Stimulated activated CD4-positive, alpha-beta T cell treated with anti-CD3 and anti-CD28 coated beads, Interleukin-2, amount 100 ng/mL, for 24 hours (primary cell): ENCODE measurements around the gene USP30.

Experiments used
- DNase-seq, 2 donors: peaks; one replicate each; pipeline ENCODE4 v3.0.0-alpha.2; 2020

The USP30 gene

DNA sequence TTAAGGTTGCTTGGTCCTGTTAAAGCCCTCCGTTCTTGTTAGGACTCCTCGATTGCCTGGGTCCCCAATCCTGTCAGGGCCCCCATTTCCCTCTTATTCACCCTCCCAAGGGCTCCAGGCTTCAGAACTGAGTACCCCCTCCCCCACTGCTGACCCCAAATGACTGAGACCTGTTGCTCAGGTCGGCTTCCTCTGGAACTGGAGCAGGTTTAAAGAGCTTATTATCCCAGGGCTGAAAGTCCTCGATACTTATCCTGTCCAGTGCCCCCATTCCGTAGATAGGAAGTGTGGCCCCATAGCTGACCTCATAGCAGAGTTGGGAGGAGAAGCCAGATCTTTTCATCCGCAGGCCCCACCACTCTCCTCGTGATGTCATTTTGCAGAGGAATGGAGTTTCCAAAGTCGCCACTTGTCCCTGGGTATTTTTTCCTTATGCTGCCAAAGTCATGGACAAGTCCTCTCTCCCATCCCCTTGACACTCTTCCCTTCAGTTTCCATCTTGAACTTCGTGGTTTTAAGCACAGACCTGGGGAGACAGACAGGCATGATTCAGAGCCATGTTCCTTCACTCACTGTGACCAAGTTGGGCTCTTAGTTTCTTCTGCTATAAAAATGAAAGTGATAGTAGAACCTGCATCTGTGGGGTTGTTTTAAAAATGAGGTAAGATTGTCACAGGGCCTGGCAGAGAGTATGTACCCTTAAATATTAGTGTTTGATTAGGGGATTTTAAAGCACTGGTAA lies 1.2 kb downstream of the USP30 start:
- DNase-seq = peak; percentile 14 to 28

DNA sequence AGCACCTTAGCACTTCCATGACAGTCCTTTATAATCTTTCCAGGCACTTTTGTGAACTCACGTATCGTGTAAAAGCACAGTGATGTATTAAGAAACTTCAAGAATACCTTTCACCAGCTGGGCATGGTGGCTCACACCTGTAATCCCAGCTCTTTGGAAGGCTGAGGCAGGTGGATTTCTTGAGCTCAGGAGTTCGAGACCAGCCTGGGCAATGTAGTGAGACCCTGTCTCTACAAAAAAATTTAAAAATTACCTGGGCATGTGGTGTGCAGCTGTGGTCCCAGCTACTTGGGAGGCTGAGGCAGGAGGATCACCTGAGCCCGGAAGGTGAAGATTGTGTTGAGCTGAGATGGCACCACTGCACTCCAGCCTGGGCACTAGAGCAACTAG lies 1.7 kb downstream of the USP30 start:
- DNase-seq = peak in 1 of 2 donors; percentile 3

DNA sequence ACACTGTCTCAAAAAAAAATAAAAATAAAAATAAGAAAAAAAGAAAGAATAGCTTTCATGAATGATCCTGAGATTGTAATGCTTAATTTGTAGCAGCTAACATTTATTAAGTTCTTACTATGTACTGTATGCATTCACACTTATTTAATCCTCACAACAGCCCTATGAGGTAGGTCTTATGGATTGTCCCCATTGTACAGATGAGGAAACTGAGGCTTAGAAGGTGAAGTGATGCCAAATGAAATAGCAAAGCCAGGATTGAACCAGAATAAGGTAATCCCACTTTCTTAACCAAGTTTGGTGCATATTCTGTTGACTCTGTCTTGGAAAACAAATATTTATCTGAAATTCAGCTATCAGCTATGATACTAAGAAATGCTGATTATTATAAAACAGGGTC lies 2.1 kb downstream of the USP30 start:
- no peak for DNase-seq

DNA sequence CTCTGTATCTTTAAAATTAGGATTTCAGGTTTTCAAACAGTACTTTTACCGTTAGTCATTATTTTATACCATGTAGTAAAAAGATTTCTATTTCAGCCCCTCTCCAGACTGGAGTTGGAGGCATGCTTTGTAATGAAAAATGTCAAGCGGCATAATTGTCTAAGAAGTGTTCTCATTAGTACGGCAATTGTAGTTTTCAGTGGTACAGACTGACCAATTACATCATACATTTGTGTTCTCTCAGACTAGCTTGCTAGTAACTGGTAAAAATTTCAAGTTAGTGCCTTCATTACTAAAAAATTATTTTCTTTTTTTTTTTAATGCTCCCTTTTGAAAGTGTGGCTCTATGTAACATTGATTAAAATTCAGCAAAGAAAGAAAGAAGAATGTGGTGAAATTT lies 4.5 kb downstream of the USP30 start:
- no peak for DNase-seq

DNA sequence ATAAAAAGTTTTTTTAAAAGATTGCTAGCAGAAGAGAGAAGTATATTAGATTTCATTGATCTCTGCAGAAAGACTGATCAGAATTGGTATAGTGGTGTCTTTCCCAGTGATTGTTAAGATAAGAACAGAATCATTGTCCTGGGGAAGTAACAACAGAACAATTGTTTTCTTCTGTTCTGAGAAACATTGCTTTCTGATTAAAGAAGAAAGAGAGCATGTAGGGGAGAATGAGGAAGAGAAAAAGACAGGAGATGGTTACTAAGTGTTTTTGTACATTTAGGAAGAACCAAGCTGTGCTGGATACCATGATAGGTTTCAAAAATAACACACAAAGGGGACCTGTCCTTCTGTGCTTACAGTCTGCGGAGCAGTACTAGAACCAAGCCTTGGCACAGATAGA lies 5.0 kb downstream of the USP30 start:
- DNase-seq = no peak

DNA sequence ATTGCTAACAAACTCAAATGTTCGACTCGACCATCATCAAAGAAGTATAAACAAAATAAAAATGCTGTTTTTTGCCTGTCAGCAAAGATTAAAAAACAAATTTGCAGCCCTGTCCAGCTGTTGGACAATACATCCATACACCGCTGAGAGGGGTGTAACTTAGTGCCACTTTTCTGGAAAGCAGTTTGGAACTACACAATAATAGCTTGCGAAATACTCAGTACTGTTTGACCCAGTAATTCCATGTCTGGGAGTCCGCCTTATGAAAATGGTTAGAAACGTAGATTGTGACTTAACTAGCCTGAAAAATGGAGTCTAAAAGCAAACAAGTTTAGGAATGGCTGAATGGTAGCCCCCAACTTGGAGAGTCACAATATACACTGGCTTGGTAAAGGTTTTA lies 6.4 kb downstream of the USP30 start:
- no peak for DNase-seq

DNA sequence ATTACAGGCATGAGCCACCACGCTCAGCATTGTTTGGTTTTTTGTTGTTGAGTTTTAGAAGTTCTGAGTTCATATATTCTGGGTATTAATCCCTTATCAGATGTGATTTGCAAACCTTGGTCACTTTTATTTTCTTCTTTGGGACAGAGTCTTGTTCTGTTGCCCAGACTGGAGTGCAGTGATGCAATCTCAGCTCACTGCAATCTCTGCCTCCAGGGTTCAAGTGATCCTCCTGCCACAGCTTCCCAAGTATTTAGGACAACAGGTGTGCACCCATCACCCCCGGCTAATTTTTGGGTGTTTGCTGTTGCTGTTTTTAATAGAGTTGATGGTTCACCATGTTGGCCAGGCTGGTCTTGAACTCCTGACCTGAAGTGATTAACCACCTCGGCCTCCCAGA lies 11.8 kb downstream of the USP30 start:
- DNase-seq = no peak

DNA sequence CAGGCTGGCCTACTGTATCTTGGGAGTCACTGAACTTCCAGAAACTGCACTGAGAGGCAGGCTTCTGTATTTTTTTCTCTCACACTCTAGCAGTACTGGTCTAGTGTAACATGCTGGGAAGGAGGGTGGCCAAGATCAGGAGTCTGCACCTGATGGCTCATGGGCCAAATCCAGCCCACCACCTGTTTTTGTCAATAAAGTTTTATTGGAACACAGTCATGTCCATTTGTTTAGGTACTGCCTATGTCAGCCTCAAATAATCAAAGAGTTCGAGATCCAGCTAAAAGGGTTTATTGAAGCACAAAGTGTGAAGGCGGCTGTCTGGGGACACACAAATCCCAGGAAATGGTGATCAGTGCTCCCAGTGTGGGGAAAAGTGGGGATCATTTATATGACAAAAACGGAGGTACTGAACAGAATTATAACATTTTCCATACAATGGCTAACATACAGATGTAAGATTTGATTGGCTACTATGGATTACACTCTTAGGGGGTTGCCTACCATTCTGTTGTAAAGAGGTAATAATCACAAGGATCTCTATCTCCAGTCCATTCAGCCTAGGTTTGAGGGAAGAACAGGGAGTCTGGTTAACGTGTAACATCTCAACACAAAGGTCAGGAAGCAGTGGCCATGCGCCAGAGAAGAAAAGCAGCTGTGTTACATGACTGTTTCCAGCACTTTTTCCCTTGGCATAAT lies 12.9 kb downstream of the USP30 start:
- no peak for DNase-seq

DNA sequence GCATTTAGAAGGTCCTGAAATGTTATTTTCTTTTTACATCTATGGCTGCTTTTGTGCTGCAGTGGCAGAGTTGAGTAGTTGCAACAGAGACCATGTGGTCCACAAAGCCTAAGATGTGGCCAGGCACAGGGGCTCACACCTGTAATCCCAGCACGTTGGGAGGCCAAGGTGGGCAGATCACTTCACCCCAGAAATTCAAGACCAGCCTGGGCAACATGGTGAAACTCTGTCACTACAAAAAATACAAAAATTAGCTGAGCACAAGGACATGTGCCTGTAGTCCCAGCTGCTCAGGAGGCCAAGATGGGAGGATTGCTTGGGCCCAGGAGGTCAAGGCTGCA lies 13.4 kb downstream of the USP30 start:
- DNase-seq = no peak

DNA sequence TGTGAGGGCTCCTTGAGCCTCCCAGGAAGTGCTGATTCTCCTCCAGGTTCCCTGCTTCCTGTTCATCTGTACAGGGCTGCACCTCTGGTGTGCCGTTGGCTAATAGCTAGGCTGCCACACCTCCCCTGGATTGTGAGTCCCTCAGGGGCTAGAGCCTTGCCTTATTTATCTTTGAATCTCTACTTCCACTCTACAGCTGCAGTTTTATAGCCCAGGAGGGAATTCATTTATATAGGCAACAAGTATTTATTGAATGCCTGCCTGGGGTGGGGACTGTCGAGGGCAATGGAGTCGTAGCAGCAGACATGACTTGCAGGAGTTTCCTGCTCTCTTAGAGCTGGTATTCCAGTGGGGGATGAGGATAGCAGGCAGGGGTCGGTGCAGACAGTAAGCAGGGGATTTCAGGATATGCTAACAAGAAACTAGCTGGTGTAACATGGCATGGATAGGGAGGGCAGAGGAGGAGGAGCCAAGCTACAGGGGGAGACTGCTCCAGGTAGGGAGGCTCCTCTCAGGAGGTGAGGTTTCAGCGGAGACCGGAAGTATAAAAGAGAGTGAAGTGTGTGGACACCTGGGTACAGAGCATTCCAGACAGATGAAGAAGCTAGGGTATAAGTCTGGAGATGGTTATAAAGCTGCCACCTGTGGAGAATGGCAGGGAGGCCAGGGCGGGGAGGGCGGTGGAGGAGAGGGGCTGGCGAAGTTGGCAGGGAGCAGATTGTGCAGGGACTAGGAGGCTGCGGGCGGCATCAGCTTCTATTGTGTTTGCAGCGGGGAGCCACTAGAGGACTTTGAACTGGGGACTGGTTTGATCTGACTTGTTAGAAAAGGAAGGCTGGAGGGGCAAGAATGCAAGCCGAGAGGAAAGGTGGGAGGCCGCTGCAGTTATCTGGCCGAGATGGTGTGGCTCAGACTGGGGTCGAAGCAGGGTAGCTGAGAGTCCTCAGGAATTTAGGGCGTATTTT lies 17.2 kb downstream of the USP30 start:
- DNase-seq = no peak

DNA sequence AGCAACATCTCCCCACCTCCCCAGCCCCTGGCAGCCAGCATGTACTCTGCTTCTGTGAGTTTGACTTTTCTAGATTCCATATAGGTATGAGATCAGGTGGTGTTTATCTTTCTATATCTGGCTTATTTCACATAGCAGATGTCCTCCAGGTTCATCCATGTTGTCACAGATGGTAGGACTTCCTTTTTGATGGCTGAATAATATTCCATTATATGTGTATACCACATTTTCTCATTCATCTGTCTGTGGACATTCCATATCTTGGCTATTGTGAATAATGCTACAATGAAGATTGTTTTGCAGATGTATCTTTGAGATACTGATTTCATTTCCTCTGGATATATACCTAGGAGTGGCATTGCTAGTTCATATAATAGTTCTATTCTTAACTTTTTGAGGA lies 22.5 kb downstream of the USP30 start:
- no peak for DNase-seq

DNA sequence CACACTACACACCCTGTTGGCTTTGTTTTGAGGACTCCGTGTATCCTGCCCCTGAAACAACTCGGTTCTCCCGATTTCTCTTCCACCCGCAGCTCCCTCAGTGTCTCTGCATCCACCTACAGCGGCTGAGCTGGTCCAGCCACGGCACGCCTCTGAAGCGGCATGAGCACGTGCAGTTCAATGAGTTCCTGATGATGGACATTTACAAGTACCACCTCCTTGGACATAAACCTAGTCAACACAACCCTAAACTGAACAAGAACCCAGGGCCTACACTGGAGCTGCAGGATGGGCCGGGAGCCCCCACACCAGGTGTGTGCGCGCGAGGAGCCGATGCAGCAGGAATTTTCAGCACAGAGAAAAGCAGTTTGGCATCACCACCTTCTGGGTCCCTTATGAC lies 30.4 kb downstream of the USP30 start:
- DNase-seq = no peak

DNA sequence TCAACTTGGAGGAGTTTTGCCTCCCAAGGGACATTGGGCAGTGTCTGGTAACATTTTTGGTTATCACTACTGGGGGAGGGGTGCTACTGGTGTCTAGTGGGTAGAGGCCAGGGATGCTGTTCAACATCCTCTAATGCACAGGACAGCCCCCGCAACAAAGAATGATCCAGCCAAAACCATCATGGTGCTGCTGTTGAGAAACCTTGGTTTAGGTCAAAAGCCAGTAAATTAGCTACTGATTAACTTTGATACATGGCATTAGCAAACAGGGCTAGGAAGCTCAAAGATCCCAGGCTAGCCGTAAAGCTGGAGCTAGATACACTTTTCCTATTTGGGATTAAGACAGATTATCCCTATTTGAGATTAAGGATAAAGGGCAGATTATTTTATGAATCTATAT lies 32.0 kb downstream of the USP30 start:
- no peak for DNase-seq

DNA sequence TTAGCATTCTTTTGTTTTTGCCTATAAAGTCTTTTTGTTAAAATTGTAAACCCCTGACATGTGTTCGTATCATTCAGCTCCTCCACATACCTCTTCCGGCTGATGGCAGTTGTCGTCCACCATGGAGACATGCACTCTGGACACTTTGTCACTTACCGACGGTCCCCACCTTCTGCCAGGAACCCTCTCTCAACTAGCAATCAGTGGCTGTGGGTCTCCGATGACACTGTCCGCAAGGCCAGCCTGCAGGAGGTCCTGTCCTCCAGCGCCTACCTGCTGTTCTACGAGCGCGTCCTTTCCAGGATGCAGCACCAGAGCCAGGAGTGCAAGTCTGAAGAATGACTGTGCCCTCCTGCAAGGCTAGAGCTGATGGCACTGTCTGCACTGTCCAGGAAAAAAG lies 33.2 kb downstream of the USP30 start:
- no peak for DNase-seq

DNA sequence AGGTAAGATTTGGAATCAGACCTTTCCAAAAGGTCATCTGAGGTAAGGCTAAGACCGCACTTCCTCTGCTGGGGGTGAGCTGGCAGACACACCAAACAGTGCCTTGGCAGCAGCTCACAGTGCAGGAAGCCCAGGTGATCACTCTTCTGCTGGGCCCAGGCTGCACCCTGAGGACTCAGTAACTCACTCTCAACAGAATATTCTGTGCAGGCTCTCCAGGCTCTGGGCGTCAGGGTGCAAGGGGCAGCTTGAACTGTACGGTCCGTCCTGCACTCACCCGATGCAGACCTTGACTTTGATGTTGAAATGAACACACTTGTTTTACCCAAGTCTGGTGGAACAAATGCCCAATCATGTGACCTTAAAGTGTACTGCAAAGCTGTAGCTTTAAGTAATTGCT lies 34.9 kb downstream of the USP30 start:
- no peak for DNase-seq

DNA sequence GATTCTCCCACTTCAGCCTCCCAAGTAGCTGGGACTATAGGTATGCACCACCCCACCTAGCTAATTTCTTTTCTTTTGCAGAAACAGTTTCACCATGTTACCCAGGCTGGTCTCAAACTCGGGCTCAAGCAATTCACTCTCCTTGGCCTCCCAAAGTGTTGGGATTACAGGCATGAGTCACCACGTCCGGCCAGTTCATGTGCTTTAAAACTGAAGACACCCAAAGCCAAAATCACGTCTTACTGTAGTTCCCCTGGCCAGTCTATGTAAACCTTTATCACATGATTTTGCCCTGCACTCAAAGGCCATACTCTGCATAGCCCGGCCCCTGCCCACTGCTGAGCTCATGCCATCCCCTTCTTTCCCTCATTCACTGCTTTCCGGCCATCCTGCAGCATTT lies 36.4 kb downstream of the USP30 start:
- DNase-seq = no peak

DNA sequence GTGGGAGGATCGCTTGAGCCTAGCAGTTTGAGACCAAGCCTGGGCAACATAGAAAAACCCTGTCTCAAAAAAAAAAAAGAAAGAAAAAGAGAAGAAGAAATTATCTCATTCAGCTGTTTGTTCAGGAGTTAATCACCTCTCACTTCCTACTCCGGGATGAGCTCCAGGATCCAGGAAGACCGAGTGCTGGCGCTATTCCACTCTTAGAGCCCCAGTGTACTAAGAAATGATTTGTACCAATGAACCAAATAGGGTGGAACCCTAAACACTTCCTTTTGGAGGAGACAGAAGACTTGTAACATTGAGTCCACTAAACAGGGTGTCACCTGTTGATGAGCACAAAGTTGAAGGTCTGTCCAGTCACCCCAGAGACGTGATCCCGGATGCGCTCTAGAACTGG lies 37.3 kb downstream of the USP30 start:
- no peak for DNase-seq

DNA sequence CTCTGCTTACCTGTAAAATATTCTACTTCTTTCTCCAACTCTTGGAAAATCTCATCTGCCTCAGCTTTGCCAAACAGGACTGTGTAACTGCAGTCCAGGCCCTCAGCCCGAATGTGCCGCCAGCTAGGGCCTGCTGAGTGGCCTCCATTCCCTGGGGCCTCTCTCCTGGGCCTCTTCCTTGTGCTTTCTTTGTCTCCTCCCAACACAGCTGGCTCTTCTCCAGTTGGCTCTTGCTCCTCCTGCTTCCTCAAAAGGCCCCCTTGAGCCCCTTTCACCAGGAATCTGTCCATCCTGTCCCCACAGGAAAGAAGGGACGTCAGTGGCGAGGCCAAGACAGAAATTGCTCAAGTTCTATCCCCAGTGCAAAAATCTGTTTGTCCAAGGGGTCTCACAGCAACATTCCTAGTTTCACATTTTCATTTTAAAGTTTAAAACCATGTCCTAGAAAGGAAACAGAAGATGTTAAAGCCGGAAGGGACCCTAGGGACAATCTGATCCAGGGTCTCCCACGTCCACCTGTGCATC lies 40.2 kb downstream of the USP30 start:
- DNase-seq = no peak

DNA sequence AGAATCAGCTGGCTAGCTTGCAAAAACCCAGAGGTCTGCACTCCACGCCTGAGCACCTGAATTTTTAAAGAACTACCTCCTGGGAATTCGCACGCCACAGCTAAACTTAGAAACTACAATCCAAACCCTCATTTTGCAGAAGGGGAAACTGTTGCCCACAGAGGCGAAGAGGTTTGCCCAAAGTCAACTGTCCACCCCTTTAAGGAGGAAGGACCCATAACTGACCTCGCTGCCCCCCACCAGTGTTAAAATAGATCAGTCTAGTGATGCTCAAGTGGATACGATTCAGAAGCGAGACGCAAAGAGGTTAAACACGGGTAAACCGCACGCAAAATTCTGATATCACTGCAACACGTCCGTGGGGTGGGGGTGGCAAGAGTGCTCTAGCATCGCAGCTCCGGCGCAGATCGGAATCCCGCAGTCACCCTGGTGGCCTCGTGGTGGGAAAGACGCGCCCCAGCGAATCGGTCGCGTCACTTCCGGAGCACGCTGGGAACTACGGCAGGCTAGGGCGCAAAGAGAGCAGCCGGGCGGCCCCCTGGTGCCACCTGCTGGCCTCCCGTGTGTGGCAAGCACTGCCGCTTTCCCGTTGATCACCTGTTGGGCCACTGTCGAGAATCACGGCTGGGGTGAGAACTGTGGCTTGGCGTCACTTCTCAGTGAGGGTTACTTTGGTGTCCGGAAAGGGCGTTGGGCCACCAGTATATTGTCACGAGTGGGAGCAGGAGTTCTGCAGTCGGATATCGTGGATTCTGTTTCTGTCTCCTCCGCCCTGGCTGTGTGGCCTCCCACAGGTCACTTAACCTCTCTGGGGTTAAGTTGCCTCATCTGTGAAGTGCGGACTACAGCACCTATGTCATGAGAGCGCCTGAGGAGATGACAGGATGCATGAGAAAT lies 40.9 kb downstream of the USP30 start, which contains the start of gene ALKBH2:
Gene ALKBH2, minus strand, starts transcription at position 451 of the 897 bp plus-strand sequence. CDS start 686 bp downstream, outside the sequence.
- DNase-seq = peak; percentile 95 to 96

DNA sequence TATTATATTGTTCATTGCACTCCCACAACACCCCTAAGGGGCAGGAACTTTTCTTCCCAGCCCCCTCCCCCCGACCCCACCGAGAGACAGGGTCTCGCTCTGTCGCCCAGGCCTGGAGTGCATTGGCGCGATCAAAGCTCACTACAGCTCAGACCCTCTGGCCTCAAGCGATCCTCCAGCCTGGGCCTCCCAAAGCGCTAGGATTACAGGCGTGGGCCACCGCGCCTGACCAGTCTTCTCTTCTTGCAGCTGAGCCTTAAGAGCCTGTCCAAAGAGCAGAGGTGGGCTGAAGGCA lies 44.7 kb downstream of the USP30 start:
- no peak for DNase-seq

DNA sequence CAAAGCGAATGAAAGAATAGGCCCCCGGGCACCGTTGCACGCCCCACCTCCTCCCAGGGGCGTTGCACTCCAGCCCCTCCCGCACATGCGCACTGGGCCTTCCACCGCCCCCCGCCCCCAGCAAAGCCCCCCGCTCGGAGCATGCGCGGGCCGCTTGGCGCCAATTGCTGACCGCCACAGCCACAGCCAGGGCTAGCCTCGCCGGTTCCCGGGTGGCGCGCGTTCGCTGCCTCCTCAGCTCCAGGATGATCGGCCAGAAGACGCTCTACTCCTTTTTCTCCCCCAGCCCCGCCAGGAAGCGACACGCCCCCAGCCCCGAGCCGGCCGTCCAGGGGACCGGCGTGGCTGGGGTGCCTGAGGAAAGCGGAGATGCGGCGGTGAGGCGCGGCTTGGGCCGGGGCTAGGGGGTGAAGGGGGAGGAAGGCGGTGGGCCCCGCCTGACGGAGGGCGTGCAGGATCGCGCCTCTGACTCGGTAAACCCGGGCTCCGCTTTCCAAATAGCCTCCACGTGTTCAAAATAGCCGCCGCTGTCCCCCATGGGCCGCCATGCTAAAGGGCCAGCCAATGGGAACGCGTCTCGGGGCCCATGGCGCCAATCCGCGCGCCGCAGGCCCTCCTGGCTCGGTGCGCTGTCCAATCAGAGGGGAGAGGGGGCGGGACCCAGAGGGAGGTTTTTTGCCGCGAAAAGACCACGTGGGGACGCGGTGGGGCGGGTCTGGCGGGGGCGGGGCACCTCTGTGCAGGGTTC lies 45.2 kb downstream of the USP30 start, which contains the start of gene UNG:
Gene UNG, plus strand, starts transcription at position 163 of the 748 bp plus-strand sequence. Its CDS starts 83 bp downstream, at position 246.
- DNase-seq = peak; percentile 97 to 99

DNA sequence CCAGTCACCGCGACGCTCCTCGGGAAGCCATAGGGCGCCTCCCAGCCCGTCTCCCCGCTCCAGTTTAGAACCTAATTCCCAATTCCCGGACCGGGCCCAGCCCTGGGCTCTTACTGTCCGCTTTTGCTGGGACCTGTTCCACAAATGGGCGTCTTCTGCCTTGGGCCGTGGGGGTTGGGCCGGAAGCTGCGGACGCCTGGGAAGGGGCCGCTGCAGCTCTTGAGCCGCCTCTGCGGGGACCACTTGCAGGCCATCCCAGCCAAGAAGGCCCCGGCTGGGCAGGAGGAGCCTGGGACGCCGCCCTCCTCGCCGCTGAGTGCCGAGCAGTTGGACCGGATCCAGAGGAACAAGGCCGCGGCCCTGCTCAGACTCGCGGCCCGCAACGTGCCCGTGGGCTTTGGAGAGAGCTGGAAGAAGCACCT lies 45.8 kb downstream of the USP30 start:
- no peak for DNase-seq
